GM18520 (cell line): Measurements from ENCODE around the gene ENPP1.

Experiments used
- ATAC-seq: cut with Tn5 transposase; IDR thresholded peaks from one replicate; pipeline ENCODE4 v1.9.1; 2021; ENCODE audit not compliant: unreplicated experiment

Gene ENPP1

DNA sequence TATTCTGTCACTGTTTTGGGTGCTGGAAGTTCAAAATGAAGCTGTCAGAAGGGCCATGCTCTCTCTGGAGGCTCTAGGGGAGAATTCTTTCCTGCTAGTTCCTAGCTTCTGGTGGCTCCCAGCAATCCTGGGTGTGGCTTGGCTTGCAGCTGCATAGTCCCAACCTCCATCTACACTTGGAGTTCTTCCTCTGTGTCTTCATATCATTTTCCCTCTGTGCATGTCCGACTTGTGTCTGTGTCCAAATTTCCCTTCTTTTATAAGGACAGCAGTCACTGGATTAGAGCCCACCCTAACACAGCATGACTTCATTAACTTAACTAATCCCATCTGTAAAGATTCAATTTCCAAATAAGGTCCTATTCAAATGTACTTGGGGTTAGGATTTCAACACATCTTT, 23.3 kb upstream of the ENPP1 start:
- no peak for ATAC-seq

DNA sequence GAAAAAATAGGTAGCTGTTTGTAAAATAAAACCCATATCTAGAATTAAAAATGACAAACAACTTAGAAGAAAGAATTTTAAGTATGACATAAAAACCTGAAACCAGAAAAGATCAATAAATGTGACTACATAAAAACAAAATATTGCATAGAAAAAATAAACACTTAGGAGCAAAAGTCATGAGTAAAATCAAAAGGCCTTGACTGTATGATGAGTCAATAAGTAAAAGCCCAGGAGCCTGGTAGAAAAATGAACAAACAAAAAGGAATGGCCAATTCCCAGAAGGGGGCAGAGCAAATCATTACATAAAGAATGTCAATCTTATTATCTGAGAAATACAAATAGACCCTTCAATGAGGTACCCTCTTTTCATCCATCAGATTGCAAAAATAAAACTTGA, 20.7 kb upstream of the ENPP1 start:
- no peak for ATAC-seq

DNA sequence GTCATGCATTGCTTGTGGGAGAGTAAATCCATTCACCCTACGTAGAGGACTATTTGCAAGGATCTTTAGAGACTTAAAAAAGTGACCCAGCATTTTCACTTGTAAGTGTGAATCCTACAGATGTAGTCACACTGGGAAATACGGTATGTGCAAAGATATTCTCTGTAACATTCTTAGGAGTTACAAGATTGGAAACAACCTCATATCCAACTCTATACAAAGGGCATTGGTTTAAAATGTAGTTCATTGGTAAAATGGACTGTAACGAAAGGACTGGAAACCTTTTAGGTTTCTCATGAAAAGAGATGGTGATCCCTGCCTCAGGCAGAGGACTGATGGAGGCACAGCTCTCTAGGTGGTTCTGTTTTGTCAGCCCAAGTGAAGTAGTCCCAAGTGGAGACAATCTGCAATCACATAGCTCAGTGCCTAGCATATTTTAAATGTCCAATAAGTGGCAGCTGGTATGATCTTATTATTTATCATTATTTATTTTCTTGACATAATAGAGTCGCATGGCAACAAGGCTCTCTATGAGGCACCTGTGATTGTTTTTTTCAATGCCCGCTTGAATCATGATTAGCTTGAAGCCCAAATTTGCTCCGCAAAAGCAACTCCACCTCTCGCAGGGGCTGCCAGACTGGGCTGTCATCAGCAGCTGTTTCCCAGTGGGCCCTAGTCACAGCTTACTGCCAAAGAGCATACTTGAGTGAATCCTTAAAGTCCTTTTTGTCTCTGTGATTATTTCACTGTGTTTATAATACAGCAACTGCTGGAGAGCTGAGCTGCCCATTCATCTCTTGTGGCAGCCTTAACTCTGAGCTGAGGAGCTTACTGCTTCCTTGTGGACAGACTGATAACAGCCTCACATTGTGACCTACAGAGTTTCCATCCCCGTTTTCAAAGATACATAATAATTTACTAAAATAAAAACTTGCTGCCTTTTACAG, 19.8 kb upstream of the ENPP1 start:
- no peak for ATAC-seq

DNA sequence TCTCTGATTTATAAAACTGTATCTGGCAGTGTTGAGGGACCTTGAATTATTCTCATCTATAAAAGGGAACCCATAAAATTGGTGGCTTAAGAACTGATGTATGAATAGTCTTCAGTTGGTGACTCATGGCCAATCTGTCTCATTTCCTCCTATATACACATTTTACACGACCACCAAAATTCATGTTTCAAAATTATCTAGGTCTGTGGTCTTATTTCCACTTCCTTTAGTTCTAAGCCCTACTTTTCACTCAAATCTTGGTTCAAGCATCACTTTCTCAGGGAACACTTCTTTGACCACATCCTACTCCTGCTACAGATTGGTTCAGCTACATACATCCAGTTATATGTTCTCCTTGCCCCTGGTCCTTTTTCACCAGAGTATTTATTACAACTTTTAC, 18.6 kb upstream of the ENPP1 start:
- no peak for ATAC-seq

DNA sequence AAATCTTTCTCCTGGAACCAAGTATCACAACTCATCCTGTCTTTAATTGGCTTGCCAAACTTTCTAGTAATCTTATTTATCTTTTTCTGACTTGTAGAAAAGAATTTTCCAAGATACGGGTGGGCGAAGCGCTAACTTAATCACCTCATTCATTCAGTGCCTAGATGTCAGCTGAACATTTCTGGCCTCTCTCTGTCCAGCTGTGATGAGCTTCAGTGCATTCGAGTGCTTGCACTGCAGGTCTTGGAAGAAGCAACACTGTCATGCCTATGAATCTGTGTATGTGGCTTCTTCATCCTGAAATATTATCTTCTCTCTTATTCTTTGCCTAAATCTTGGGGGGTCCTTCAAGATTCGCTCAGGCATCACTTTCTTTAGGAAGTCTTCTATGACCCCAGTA, 16.3 kb upstream of the ENPP1 start:
- ATAC-seq, result no peak

DNA sequence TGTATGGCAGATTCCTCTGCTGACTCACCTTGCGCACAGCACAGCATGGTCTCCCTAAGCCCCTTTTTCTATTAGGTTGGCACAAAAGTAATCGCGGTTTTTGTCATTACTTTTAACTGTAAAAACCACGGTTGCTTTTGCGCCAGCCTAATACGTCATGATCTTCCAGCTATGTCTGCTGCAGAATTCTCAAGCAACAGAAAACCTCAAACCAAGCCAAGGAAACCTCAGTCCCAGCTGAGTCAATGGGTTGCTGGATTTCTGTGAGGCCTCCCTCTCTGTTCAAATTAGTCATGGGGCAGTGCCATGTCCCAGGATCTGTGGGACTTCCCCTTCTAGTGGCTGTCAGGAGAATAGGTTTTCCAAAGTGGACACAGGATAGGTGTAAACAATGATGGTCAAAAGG, 15.7 kb upstream of the ENPP1 start:
- no peak for ATAC-seq

DNA sequence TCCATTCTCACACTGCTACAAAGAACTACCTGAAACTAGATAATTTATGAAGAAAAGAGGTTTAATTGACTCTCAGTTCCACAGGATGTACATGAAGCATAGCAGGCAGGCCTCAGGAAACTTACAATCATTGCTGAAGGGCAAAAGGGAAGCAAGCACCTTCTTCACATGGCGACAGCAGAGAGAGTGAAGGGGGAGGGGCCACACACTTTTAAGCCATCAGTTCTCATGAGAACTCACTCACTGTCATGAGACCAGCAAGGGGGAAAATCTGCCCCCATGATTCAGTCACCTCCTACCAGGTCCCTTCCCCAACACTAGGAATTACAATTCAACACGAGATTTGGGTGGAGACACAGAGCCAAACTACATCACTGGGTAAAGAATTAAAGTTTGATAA, 12.5 kb upstream of the ENPP1 start:
- no peak for ATAC-seq

DNA sequence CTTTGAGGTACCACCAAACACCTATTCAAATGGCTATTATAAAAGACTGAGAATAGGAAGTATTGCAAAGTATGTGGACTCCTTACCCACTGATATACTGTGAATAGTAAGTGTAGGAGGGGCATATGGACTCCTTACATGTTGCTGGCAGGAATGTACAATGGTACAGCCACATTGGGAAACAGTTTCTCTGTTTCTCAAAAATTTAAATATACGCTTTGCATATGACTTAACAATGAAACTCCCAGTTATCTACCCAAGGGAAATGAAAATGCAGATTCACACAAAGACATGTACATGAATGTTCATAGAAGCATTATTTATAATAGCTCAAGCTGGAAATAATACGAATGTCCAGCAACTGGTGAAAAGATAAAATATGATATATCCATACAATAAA, 5.5 kb upstream of the ENPP1 start:
- no peak for ATAC-seq

DNA sequence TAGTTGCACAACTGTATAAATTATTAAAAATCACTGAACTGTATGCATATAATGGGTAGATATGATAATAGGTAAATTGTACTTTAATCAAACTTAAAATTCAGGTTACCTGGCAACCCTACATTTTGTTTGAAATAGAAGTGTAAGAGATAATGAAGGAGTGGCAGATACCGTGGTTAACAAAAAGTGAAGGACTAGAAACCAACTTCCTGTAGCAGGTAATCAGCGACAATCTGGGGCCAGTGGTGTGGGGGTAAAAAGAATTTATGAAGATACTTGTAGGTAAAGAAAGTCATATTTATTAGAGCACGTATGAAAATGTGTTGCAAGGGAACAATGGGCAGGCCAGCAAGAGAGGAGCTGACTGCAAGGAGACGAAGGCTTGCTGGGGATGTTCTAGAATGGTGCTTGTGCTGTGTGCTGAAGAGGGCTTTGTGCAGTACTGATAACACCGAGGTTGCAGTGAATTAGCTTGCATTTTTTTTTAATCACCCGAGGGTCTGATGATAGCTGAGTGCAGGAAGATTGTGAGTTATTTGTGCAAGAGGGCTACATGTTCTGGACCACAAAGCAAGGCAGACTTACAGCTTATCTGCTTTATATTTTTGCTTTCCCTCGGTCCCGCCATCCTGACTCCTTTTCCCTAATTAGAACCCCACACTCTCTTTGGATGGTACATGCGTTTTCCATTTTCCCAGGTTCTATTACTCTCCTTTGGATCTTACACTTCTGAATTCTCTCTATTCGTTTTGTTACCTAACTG, 4.6 kb upstream of the ENPP1 start:
- no peak for ATAC-seq

DNA sequence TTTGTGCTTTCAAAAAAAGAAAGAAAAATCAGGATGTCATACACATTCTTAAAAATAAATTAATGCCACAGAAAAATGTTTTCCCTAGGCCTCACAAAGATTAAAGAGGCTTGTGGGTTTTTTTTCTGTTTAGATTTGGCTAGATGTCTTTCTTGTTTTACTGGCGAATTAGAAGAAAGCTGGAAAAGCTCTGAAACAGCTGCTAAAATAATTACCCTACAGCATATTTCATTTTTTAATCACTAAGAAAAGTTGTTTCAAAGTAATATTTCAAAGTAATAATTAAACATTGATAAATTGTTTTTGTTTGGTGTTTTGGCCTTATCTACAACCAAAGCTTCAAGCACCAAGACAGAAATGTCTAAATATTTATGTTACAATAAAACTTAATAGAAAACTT, 3.7 kb upstream of the ENPP1 start:
- no peak for ATAC-seq

DNA sequence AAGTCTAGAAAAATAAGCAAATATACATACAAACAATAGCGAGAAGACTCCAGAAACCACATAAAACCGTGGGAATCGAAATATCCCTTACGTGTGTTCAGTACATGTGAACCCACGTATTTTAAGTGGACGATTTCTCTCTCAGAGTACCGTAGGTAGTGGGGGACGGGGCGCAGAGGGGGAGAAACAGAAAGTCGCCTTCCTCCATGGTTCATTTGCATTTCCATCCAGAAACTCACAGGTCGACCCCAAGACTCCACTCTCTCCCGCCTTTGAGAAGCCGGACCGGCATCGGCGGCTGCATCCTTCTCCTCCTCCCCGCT, 538 bp upstream of the ENPP1 start:
- ATAC-seq, result no peak

DNA sequence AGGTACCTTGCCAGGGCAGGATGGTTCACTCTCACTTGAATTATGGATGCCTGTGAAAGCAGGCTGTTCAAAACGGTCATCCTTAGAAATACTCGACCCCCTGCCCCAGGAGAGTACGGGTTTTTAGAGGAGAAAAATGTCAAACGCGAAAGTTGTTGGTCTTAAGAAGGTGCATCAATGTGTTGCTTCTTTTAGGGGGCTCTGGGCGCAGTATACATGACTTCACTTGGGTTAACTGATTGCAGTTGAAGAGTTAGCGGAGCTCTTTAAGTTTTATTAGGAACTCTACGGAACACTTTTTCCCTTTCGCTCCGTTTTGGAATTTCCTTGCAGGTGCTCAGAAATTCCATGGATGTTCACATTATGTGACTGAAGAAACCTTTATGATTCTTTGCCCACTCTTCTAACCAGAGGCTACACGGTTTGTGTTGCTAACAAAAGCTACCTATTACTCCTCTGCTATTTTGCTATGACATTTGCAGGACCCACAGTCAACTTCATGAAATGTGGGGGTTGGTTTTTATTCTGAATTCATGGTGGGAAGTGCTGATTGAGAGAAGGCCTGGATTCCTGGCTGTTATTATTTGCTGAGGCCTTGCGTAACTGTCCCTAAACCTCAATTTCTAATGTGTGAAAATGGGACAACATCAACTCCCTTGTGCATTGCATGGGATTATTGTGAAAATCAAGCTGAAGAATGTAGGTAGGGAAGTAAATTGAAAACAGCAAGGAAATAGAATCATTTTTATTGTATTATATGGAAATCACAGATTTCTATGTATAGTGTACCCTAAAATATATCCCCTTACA, 845 bp downstream of the ENPP1 start:
- no peak for ATAC-seq

DNA sequence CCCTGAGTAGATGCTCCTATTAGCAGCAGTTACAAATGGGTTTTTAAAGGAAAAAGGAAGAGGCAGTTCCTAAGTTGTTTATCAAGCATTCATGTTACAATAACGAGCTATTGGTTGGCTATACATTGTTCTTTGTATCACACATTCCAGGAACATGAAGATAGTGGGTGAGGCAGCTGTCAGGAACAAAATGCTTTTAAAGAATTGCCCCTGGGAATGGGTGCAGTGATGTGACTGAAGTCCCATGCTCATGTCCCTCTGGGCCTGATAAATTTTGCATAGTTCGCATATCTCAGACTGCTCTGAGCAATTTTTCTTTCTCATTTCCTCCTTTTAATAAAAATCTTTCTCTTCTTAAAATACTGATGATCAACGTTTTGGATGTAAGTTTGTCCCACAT, 3.7 kb downstream of the ENPP1 start:
- ATAC-seq, result no peak

DNA sequence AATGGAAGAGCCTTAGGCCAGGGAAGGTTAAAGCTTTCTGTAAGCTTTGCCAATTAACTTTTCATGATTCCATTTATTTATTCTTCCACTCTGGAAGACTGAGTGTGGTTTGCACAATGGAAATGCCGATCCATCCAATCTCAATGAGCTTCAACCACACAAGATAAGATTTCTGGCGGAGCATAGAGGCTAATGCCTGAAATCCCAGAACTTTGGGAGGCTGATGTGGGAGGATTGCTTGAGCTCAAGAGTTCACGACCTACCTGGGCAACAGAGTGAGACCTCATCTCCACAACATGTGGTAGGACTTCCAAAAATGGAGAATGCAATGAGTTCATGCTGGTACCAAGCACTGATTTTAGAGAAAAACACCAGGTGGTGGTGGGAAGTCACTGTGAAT, 6.2 kb downstream of the ENPP1 start:
- ATAC-seq, result no peak

DNA sequence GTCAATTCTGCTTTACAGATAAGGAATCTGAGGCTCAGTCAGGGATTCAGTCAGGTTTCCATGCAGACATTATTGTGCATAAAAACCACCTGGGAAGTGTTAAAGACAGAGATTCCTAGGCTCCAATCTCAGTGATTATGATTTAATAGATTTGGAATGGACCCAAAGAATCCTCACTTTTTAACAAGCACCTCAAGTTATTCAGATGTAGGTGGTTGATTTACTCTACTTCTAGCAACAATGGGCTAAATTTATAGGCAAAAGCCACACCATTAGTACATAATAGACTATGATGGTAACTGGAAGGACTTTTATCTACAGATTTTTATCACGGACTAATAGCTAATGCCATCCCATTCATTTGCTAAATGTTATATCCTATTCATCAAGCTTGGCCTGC, 9.0 kb downstream of the ENPP1 start:
- no peak for ATAC-seq

DNA sequence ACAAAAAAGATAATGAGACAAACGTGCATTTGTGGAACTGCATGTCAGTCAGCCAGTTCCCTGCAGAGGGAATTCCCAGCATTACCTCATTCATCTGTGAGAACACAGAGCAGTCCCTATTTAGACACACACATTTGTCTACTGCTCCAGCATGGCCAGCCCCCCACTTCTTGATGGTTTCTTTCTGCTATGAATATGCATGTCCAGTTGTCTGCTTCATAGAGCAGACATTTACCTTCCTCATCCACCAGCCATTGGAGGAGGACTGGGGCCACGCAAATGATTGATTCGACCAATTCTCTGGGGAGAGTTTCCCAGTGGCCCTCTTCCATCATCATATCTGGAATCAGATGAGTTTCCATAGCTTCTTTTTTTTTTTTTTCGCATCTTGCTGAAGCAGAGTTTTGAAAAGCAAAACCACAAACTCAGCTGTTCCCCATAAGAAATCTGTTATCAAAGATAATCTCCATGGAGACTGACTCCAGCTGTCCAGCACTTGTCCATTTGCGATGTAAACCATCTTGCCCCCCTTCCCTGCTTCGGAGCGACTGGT, 11.8 kb downstream of the ENPP1 start:
- peak; percentile 72 for ATAC-seq

DNA sequence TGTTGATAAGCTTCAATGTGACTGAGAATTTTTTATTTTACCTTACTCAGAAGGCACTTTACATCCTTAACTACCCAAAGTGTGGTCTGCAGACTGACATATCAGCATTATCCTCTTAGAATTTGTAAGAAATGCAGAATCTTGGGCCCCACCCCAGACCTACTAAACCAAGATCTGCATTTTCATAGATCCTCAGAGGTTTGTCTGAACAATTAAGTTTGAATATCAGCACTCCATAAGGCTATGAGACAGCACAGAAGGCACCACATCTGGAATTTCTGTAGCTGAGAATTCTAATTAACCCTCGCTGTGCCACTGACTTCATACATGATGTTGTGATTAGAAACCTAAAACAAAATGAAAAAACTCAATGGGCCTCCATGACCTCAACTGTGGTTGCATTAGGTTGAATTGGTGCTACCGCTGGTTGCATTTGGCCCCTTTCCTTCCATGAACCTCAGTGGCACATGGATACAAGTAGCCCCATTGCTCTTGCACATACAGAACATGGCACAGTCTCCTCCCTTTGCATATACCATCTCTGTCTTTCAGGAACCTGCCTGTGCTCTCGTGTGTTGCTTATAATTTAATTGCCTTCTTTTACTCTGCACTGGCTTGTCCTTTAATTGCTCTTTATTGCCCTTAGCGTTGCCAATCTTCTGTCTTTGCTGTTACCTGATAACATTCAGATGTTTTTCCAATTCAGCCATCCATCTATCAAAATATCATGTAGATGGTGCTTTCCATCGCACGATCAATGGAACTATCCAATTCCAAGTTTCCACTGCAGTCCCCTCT, 13.4 kb downstream of the ENPP1 start:
- ATAC-seq, result no peak

DNA sequence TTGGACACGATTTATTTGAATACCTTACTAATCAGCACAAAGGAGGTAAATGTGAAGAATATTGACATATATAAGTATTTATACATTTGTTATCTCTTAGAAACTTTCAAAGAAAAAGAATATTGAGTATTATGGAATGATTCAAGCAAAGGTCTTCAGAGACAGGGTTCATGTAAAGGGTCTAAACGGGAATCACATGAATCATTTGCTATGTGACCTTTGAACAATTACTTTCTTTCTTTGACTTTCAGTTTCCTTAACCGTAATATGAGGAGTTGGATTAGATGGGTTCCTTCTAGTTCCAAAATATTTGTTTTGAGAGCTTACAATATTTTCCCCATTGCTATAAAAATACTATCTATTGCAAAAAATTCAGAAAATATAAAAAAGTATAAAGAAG, 14.3 kb downstream of the ENPP1 start:
- ATAC-seq, result no peak

DNA sequence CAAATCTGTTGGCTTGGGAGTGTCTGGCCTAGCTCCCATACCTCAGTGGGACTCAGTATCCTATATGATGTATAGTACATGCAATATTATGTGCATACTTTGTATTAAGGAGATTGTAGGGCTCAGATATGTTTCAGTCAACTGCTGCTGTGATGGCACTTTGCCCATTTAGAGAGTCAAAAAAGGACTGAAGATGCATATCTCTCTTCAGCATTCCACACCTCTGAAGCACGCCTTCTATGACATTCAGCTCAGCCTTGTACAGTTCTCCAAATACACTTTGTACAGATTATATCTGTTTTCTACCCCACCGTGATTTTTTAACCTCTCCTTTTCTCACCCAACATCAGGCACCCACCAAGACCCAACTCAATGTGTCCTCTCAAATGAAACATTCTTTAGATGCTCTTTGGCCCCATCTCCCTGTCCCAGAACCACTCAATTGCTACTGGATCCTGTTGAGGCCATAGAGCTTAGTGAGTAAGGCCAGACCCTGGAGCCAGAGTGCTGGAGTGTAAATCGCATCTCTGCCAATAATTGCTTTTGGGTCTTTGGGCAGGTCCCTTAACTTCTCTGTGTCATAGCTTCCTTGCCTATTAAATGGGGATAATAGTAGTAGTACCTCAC, 15.6 kb downstream of the ENPP1 start:
- ATAC-seq, result no peak

DNA sequence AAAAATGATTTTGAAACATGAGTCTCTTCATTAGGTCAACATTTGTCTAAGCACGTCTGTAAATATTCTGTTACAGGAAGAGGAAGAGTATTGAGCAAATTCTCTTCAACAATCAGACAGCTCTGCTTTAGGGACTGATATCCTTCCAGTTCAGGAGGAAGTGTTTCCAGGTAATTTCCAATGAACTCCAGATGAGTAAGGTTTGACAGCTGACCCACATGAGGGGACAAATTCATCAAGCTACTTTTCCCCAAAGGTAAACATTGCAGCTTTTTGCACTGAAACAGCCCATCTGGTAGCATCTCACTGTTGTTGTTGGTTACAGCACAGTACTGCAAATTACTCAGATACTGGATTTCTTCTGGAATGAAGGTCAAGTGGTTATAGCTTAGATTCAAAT, 18.1 kb downstream of the ENPP1 start:
- ATAC-seq, result no peak
